Measurements from ENCODE around the gene CPLX1.
"Not testable (repeated sequence)": the region's sequence is repeated elsewhere in the genome, so short reads cannot be mapped to it uniquely, and the experiment has no call there.

Gene CPLX1

GRCh38 chr4:779555-779954 is 46.4 kb downstream of the CPLX1 start:
- no peak for DNase-seq (ENCODE audit: low read depth in 2 of 2, low spot score in 1 of 2)

- no peak for DNase-seq (ENCODE audit: low read depth in 2 of 2, low spot score in 1 of 2)
Observed at GRCh38 chr4:777520-778262, 48.2 kb downstream of the CPLX1 start.

GRCh38 chr4:776743-777441 is 49.0 kb downstream of the CPLX1 start:
- DNase-seq (ENCODE audit: low read depth in 2 of 2, low spot score in 1 of 2), result no peak

- not testable (repeated sequence) for DNase-seq (ENCODE audit: low read depth in 2 of 2, low spot score in 1 of 2)
Observed at GRCh38 chr4:775485-775884, 50.4 kb downstream of the CPLX1 start.

GRCh38 chr4:774419-775092 is 51.4 kb downstream of the CPLX1 start:
- DNase-seq (ENCODE audit: low read depth in 2 of 2, low spot score in 1 of 2), result not testable (repeated sequence)

- no peak for DNase-seq (ENCODE audit: low read depth in 2 of 2, low spot score in 1 of 2)
Observed at GRCh38 chr4:773214-773613, 52.7 kb downstream of the CPLX1 start.

- DNase-seq (ENCODE audit: low read depth in 2 of 2, low spot score in 1 of 2), result no peak
Observed at GRCh38 chr4:772776-773175, 53.2 kb downstream of the CPLX1 start.

- DNase-seq (ENCODE audit: low read depth in 2 of 2, low spot score in 1 of 2), result no peak
Observed at GRCh38 chr4:772118-772517, 53.8 kb downstream of the CPLX1 start.

- DNase-seq (ENCODE audit: low read depth in 2 of 2, low spot score in 1 of 2), result no peak
Observed at GRCh38 chr4:771464-771863, 54.5 kb downstream of the CPLX1 start.

- DNase-seq (ENCODE audit: low read depth in 2 of 2, low spot score in 1 of 2), result no peak
Observed at GRCh38 chr4:770022-770421, 55.9 kb downstream of the CPLX1 start.

- DNase-seq (ENCODE audit: low read depth in 2 of 2, low spot score in 1 of 2), result no peak
Observed at GRCh38 chr4:769511-769910, 56.4 kb downstream of the CPLX1 start.

GRCh38 chr4:768995-769394 is 56.9 kb downstream of the CPLX1 start:
- no peak for DNase-seq (ENCODE audit: low read depth in 2 of 2, low spot score in 1 of 2)

GRCh38 chr4:768076-768475 is 57.9 kb downstream of the CPLX1 start:
- no peak for DNase-seq (ENCODE audit: low read depth in 2 of 2, low spot score in 1 of 2)

- no peak for DNase-seq (ENCODE audit: low read depth in 2 of 2, low spot score in 1 of 2)
Observed at GRCh38 chr4:766559-767283, 59.2 kb downstream of the CPLX1 start.

GRCh38 chr4:766152-766515 is 59.8 kb downstream of the CPLX1 start:
- DNase-seq (ENCODE audit: low read depth in 2 of 2, low spot score in 1 of 2), result no peak

GRCh38 chr4:764405-765169 is 61.3 kb downstream of the CPLX1 start:
- DNase-seq (ENCODE audit: low read depth in 2 of 2, low spot score in 1 of 2), result no peak

GRCh38 chr4:763922-764321 is 62.0 kb downstream of the CPLX1 start:
- DNase-seq (ENCODE audit: low read depth in 2 of 2, low spot score in 1 of 2), result no peak

- no peak for DNase-seq (ENCODE audit: low read depth in 2 of 2, low spot score in 1 of 2)
Observed at GRCh38 chr4:763191-763810, 62.6 kb downstream of the CPLX1 start.

- DNase-seq (ENCODE audit: low read depth in 2 of 2, low spot score in 1 of 2), result no peak
Observed at GRCh38 chr4:762211-763190, 63.4 kb downstream of the CPLX1 start.
